Esophagus mucosa (tissue), 1 donor: ENCODE data around the gene INTS6. TPM values are rescaled to one million over a fixed set of nuclear protein-coding genes. Genes with fewer than 3 reads are reported as not detected.

Experiments
- ATAC-seq: fragments of 200-7000 bp; cut with Tn5 transposase; one replicate; pipeline ENCODE4 v1.9.1; 2020
- total RNA-seq: library from RNA; stranded (reverse); gene quantifications from one replicate; pipeline ENCODE4 v1.2.4, GENCODE V29; 2023
- donor health status: DM: yes; HTN: yes; CAD: no.

The INTS6 gene
- total RNA-seq, 1 donor from 2014 or later: 26.5 TPM

DNA sequence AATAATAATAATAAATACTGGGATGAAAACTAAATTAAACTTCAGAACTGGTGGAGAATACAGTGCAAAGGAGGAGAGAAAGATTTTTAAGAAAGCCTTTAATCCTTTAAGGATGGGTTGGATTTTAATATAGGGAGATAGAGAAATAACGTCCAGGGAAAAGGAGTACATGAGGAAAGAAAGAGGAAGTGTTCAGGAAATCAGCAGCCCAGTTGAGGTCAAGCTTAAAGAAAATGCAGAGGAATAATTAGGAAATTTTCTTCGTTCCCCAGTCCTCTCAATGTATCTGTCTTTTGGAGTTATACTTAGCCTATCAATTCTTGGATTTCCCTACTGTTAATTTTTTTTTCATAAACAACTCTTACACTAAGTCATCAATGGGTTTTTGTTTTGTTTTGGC is 47.7 kb downstream of the INTS6 start:
- ATAC-seq: no peak

DNA sequence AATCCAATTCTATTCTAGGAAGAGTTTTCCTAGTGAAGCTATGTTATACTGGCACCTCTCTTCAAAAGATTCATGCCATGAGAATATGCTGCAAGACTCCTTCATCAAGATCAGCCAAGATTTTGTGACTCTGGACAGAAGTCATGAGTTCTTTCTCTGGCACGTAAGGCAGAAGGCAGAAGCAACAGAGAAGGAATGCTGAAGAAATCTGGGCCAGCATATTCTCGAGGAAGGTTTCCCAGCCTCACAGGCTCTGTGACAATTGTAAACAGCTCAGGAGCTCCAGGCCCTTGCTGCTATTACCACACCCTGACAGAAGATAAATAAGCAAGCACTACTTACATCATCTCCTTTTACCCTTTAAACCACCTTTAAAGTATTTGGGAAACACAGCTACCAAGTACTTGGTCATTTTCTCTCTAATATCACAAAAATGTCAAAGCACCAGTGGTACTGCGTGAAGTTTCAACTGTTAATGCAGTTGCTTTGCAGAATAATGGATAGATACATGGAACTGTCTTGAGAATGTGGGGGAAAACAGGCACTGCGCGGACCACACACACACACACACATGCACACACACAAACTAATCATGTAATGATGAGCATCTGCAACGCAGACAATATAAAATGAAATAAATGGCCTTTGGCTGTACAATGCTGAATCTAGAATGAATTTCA is 55.4 kb downstream of the INTS6 start:
- ATAC-seq: peak; percentile 22

GRCh38 chr13:51396352-51396751 is 56.5 kb downstream of the INTS6 start:
- no peak for ATAC-seq

DNA sequence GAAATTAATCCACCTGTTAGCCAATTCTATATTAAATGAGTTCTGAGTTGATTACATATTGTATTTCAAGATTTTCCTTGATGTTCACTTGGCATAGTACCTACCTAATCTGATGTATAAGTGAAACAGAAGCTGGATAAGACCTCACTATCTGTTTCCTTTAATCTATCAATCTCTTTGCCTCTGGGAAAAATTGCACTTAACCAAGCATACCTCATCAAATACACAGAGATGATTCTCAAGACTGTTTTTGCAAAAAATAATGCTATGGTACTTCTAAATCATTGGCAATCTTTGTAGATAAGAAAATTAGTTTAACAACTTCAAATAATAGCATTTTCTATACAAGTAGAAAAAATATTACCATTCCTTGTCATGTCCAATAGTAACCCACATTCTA is 58.1 kb downstream of the INTS6 start:
- no peak for ATAC-seq

DNA sequence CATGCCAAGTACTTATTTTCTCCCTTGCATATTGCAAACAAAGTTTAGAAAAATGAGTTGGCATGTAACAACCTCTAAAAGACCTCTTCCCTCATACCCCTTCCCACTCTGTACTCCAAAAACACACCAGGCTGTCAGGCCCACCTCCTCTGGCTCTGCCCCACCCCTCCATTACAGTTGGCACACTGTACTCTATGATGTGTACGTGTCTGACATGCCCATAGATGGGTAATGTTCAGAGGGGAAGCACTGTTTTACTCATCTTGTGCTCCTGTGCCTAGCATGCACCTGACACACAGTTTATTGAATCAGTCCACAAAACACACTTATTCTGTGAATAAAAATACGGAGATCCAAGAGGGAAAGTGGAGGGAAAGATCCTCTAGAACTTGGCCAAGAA is 67.7 kb downstream of the INTS6 start:
- no peak for ATAC-seq

GRCh38 chr13:51380269-51380668 is 72.6 kb downstream of the INTS6 start:
- peak; percentile 52 for ATAC-seq

GRCh38 chr13:51373451-51373850 is 79.4 kb downstream of the INTS6 start:
- no peak for ATAC-seq

- no peak for ATAC-seq
These were observed 81.0 kb downstream of the INTS6 start for GRCh38 chr13:51371768-51372399.

DNA sequence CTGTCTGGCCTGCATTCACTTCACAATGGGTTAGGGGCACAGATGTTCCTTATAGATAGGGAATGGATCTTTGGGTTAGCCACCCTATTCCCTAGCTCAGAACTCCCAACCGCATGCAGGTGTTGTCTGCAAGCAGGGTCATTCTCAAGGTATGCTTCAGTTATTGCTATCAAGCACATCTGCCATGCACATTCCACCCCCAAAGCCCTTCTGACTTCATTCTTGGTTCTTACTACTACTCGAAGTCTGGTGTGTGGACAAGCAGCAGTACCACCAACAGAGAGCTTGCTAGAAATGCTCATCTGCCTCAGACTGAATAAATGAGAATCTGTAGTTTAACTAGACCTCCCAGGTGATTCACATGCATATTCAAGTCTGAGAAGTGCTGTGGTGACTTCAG is 82.0 kb downstream of the INTS6 start:
- no peak for ATAC-seq

DNA sequence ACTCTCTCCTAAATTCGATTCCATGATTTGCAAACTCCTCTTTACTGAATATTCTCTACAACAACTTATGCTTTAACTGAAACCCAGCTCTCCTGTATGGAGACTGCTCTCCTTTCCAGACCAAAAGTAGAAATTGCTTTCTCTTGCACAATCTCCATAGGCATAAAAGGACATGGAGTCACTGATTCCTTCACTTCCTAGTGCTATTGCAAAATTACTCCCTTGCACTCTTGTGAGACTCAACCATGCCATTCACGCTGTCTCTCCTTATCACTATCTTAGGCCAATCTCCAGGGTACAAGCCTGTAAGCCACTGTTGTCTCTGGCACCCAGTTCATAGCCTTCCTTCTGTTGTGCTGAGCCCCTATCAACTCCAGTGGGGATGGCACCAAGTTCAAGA is 82.7 kb downstream of the INTS6 start:
- ATAC-seq: no peak

GRCh38 chr13:51364404-51365008 is 88.3 kb downstream of the INTS6 start:
- no peak for ATAC-seq

GRCh38 chr13:51363625-51364024 is 89.2 kb downstream of the INTS6 start:
- no peak for ATAC-seq

- ATAC-seq: no peak
These were observed 91.7 kb downstream of the INTS6 start for GRCh38 chr13:51361106-51361505.

DNA sequence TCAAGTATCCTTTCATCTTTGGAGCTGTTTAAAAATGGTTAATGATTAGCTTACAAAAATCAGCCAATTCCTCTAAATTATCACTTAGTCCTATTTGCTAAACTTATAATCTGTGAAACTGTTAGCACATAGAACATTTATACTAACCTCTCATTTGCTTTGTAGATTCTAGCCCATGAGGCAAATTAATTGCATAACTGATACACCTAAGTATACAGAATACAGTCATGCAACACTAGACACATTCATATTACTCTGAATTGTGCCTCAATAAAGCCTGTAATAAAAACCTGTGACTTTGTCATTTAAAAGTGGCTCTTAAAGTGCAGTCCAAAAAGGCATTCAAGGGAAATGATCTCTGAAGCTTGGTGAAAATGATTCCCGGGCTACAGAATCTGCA is 92.3 kb downstream of the INTS6 start:
- no peak for ATAC-seq

DNA sequence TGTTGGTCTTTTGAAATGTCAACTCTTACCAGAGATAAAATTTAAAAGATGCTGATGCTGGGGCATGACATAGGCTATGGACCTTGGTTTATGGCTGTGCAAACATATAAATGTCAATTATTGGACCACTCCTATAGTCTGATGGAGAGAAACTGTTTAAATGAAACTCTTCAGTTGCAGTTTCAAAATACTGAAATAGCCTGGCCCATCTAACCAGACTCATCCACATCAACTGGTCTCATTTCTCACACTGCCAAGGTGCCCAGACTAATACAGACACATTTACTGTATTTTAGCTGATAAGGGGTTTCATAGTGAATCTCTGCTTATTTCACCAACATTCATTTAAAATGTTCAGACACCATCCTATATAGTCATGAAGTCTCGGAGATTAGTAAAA is 93.5 kb downstream of the INTS6 start:
- ATAC-seq: no peak

GRCh38 chr13:51357928-51358595 is 94.8 kb downstream of the INTS6 start:
- ATAC-seq: no peak

DNA sequence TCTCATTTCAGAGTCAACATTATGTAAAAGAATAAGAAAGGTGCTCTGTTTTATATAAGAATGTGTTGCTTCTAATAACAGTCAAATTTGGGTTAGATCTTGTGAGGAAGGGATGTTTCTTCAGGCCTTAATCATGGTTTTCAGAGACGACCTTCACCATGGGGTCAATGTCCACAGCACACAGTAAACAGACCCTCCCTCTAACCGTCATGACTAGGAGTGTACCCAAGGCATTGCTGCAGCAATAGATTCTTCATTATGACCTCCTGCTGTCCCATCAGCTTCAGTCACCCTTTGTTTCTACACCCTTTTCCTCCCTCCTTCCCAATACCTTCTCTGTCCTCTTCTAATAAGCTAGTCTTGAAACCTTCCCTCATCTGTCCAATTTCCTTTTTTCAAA is 97.6 kb downstream of the INTS6 start:
- ATAC-seq: no peak

GRCh38 chr13:51349016-51349415 is 103.8 kb downstream of the INTS6 start:
- ATAC-seq: no peak

- peak; percentile 25 for ATAC-seq
These were observed 104.5 kb downstream of the INTS6 start for GRCh38 chr13:51348069-51348967.

DNA sequence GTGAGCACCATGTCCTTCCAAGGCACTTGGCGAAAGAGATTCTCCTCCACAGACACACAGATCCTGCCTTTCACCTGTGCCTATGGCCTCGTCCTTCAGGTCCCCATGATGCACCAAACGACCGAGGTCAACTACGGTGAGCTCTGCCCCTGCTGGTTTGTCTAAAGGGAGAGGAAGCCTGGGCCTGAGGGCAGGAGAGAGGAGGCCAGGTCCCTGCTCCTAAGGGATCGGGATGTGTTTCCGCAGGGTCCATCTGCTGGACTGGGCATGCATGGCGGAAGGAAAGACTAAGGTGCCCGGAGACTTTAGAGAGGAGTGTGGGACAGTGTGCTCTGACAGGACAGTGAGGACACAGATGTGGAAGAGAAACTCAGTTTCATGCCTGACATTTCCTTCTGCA is 105.7 kb downstream of the INTS6 start:
- no peak for ATAC-seq

- ATAC-seq: no peak
These were observed 106.4 kb downstream of the INTS6 start for GRCh38 chr13:51346397-51346796.

GRCh38 chr13:51343475-51343874 is 109.4 kb downstream of the INTS6 start:
- no peak for ATAC-seq

- no peak for ATAC-seq
These were observed 110.1 kb downstream of the INTS6 start for GRCh38 chr13:51342706-51343105.
